ENCODE results near the gene RPL29.
A peak's percentile ranks its signal among the peaks of the same experiment; 100 is the strongest.

Gene RPL29

DNA sequence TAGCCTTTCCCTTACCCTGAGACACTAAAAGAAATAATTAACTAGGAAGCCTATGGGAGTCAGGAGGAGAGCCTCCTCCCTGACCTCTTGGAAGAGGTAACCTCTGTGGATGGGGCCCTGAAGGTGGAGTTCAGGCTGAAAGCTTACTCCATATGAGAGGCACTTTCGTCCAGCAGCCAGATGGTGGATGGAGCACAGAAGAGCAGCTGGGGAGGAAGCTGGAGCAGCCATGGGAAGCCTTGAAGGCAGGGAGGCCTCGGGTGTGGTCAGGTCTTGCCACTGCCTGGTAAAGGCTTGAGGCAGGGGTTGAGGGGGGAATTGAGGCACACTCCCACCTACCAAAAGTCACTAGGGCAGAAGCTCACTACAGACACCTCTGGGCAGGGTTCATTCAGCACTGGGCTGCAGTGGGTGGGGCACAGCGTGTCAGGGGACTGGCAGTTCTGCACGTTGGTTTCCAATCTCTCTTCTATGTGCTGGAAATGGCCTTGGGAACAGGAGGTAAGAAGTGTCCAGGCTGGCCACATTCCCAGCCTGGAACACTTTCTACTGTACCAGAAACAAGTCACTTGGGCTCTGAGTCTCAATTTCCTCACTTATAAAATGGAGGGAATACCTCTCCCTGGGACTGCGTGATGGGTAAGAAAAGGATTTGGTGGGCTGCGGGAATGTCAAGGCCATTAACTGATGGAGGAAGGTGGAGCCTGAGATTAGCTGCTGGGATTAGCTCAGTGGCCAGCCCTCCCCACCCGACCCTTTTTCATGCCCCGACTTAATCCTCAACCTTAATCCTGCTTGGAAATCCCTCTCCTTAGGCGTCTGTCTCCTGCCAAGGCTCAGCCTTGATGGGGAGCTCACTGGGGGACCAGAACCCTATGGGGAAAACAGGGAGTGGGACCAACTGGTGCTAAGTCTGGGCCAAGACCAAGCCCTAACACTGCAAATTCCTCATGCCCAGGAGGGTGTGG is 33.8 kb downstream of the RPL29 start:
- no peak for DNase-seq

DNA sequence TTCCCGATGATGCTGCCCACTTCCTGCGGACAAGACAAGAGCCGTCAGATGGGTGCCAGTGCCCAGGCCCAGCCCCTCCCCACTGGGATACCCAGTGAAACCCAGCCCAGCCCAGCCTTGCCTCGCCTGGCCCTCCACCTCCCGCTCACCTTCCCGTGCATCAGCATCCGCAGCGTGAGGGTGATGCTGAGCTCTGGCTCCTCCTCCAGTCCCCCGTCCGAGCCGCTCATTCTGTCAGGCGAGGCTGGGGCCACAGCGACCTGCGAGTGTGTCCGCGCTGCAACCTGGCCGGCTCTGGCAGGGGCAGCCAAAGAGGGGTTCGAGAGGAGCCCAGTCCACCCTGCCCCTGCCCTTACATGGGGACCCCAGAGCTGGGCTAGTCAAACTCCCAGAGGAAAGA is 34.7 kb downstream of the RPL29 start:
- DNase-seq: no peak

- no peak for DNase-seq
Measured at GRCh38 chr3:51960386-51960785, 35.3 kb downstream of the RPL29 start.

GRCh38 chr3:51959651-51960050 is 36.0 kb downstream of the RPL29 start:
- no peak for DNase-seq

DNA sequence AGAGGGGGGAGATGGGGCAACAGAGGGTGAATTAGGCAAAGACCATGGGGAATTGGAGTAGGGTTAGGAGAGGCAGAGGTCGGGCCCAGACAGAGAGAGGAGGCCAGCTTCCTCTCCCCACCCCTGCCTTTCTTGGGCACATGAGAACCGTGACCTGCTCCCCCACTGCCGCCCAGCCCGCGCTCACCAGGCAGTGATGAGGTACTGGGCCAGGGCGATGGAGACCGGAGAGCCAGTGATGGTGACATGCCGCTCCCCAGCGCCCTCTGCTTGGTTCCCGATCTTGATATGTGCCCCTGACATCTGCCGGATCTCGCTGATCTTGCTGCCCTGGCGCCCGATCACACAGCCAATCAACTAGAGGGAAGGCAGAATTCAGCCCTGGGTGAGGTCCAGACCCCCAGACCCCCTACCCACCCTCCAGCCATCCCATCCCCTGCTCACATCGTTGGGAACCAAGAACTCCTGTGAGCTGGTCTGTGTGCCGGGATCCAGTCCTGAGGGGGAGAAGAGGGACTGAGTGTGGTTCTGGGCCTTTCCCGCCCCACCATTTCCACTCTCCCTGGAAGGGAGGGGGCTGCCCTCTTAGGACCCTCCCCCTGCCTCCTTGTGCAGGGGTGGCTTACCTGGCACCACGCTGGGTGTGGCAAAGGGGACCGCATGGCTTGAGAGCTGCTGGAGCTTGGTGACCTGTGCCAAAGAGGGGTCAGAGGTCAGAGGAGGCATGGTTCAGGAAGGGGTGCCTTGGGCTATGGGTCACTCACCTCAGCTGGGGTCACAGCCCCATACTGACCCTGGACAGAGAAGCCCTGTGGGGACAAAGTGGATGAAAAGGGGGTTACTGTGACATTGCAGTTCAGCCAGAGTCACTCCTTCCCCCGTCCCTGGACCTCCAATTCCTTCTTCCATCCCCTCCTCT is 36.8 kb downstream of the RPL29 start:
- no peak for DNase-seq

DNA sequence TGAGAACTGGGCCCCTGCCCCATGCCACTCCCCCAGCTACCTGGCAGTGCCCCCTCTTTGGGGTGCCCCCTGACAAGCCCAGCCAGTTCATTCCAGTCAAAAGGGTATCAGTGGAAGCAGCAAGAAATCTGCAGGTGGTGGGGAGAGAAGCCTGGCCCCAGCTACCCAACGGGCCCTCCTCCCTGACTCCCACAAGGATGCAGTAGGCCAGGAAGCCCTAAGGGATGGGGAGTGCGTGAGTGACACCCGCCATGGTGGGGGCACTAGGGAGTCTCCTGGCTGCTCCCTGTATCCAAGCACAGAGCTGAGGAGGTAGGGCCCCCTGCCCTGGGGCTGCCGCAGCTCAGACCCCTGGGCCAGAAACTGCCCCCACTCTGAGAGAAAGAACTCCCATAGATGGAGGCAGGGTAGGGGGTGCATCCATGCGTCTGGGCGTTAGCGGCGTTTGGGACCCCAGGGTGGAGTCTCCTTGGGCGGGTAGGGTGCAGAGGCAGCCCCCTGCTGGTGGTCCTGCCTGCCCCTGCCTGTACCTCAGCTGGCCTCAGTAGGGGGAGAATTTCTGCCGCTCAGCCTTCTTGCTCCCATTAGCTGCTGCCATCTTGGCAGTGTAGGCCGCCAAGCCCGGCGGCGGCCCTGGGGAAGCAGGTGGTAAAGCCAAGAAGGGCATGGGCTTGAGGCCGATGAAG is 38.0 kb downstream of the RPL29 start:
- no peak for DNase-seq

GRCh38 chr3:51955893-51956770 is 39.6 kb downstream of the RPL29 start:
- peak; percentile 44 for DNase-seq

DNA sequence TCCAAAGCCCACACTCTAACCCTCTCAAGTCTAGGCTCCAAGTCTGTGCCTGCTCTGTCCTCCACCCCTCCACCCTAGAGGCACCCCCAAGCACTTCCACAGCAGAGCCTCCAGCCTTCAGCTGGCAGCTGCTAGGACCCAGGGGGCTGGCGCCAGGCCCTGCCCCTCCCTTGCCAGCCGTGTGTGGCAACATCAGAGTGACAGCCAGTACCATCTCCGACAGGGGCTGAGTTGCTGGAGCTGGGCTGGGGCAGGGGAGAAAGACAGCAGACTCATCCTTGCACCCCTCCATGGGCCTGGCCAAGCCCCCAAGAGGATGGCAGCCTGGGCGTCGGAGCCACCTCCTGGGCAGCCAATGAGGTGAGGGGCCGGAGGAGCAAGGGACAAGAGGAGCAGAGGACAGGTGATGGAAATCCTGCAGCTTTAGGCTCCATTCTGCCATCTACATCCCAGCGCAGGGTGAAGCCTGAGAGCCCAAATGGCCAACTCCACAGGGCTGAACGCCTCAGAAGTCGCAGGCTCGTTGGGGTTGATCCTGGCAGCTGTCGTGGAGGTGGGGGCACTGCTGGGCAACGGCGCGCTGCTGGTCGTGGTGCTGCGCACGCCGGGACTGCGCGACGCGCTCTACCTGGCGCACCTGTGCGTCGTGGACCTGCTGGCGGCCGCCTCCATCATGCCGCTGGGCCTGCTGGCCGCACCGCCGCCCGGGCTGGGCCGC is 40.4 kb downstream of the RPL29 start, which contains the start of gene GPR62:
GPR62 (plus strand) TSS at position 207 of the 718 bp plus-strand sequence; CDS start at position 479, 272 bp downstream.
- no peak for DNase-seq

- no peak for DNase-seq
Measured at GRCh38 chr3:51954713-51955112, 41.0 kb downstream of the RPL29 start.

DNA sequence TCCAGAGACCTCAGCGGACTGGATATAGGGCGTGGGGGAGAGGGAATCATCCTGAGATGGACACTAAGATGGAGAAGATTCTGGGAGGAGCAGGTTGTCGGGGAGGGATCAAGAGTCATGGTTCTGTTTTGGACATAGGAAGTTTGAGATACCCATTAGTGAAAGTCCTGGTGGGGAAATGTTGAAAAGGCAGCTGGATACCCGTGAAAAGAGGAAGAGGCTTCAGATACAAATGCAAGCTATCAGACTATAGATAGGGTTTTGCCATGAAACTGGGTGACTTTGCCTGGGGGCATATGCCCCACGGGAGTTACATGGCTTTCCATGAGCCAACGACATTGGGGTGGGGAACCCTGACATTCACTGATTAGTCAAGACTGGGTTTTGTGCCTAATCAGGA is 41.6 kb downstream of the RPL29 start:
- DNase-seq: no peak

DNA sequence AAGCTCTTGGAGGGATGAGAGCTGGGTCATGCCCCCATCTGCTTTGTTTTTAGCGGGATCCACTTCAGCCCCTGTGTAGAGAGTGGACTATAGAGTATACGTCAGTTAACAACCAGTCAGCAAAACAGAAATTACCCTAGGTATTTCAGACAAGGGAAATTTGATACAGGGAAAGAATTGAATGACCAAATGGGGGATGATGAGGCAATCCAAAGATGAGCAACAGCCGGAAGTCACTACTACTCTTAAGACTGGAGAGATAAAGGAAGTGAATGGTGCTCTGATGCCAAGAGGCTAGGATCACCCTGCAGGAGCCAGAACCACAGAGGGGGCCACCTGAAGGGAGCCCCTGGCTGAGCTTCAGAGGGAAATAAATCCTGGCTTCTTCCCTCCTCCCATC is 42.2 kb downstream of the RPL29 start:
- DNase-seq: no peak

GRCh38 chr3:51950899-51951298 is 44.8 kb downstream of the RPL29 start:
- DNase-seq: no peak

- no peak for DNase-seq
Measured at GRCh38 chr3:51949121-51949520, 46.6 kb downstream of the RPL29 start.

DNA sequence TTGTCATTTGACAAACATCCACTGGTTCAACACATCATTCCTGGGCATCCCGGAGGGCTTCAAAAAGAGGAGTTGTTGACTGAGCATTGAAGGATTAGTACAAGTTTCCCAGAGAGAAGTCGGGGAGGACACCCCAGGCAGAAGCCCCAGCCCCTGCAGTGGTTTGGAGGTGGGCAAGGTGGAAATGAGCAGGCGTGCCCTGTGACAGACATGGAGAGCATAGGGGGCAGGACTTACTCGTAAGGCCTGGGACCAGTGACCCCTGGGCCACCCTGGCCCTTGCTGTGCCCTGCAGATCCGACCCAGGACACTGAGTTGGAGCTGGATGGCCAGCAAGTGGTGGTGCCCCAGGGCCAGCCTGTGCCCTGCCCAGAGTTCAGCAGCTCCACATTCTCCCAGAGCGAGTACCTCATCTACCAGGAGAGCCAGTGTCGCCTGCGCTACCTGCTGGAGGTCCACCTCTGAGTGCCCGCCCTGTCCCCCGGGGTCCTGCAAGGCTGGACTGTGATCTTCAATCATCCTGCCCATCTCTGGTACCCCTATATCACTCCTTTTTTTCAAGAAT is 47.6 kb downstream of the RPL29 start:
- no peak for DNase-seq

DNA sequence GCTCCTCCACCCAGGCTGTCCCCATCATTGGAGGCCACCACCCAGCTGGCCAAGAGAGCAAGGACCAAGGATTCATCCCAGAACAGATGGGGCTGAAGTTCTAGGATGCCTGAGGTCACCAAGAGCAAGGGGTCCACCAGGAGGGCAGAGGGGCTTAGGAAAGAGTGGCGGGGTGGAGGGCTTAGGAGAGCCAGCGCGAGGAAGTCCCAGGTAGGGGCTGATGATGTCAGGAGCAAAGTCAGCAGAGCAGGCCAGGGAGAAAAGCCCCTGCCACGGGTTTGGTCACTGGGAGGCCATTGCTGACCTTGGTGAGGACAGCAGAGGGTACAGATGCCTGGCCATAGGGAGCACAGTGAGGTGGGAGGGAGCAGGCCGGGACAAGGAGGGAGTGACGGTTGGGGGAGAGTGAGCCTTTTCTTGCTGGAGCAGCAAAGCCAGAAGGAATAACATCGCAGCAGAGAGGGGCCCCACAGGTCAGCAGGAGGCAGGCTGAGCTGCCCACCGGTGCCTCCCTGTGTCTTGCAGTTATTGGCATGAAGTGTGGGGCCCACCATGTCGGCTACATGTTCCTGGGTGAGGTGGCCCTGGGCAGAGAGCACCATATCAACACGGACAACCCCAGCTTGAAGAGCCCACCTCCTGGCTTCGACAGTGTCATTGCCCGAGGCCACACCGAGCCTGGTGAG is 48.3 kb downstream of the RPL29 start:
- DNase-seq: no peak

DNA sequence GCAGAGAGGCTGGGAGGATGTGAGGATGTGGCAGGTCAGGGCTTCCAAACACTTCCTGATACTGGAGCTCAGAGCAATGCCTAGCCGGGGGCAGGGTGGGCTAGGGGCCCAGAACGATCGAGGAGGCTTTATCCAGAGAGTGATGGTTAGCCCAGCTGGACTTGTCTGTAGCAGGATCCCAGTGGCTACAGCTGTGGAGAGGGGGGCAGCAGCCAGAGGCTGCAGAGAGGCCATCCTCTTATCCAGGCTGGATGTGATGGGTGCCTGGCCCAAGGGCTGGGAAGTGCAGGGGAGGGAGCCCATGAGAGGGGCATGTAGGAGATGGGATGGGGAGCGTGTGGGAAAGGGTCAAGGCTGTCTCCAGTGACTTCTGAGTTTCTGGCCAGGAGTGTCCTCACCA is 48.9 kb downstream of the RPL29 start:
- no peak for DNase-seq

GRCh38 chr3:51945926-51946705 is 49.6 kb downstream of the RPL29 start:
- DNase-seq: no peak

DNA sequence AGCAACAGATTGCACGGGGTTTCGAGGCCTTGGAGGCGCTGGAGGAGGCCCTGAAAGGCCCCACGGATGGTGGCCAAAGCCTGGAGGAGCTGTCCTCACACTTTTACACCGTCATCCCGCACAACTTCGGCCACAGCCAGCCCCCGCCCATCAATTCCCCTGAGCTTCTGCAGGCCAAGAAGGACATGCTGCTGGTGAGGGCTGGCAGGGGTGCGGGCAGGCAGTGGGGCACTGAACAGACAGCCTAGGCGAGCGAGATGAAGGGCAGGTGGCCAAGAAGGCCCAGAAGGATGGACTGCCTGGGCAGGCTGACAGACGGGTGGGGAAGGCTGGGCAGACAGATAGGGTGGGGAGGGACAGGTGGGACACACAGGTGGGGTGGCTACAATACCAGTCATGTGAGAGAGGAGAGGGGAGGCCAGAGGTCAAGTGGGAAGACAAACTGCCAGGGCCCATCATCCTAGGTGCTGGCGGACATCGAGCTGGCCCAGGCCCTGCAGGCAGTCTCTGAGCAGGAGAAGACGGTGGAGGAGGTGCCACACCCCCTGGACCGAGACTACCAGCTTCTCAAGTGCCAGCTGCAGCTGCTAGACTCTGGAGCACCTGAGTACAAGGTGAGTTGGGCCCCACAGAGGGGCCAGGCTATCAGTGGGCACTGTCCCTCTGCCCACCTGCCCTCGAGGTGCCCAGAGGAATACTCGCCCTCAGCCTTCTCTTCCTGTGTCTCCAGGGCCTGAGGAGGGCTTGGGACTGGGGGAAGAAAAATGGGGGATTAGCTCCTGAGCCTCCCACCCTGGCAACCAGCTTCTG is 50.5 kb downstream of the RPL29 start:
- no peak for DNase-seq
